H9 (cell line): ENCODE results near the gene E2F7. TPM values are rescaled to one million over a fixed set of nuclear protein-coding genes. Genes with fewer than 3 reads are reported as not detected.

ENCODE experiments used
- DNase-seq: peaks from one replicate; pipeline ENCODE4 v3.0.0-alpha.2; 2017
- H2AFZ ChIP-seq: one replicate; pipeline ENCODE4 v1.6.1; 2013; ENCODE audit warnings: mild to moderate bottlenecking, low read length, control low read depth, moderate library complexity
- H2AK5ac ChIP-seq: 2 replicates; pipeline ENCODE4 v1.6.1; 2013; ENCODE audit warnings: low read length, control low read depth, mixed read lengths; ENCODE audit not compliant: insufficient read length
- H2BK120ac ChIP-seq: one replicate; pipeline ENCODE4 v1.6.1; 2013; ENCODE audit warnings: low read depth, mild to moderate bottlenecking, low read length, control low read depth, inconsistent platforms; ENCODE audit not compliant: poor library complexity, severe bottlenecking
- H2BK12ac ChIP-seq: 2 replicates; pipeline ENCODE4 v1.6.1; 2013; ENCODE audit warnings: low read length, control low read depth, mixed read lengths, low read depth; ENCODE audit not compliant: insufficient read length
- H2BK15ac ChIP-seq: 2 replicates; pipeline ENCODE4 v1.6.1; 2013; ENCODE audit warnings: low read depth, low read length, control low read depth
- H2BK20ac ChIP-seq: one replicate; pipeline ENCODE4 v1.6.1; 2013; ENCODE audit warnings: low read depth, mild to moderate bottlenecking, low read length, control low read depth, inconsistent platforms; ENCODE audit not compliant: poor library complexity, severe bottlenecking
- H2BK5ac ChIP-seq: 2 replicates; pipeline ENCODE4 v1.6.1; 2013; ENCODE audit warnings: low read length, control low read depth, mixed read lengths; ENCODE audit not compliant: insufficient read length
- H3K14ac ChIP-seq: 2 replicates; pipeline ENCODE4 v1.6.1; 2013; ENCODE audit warnings: low read length, control low read depth; ENCODE audit not compliant: insufficient read depth
- H3K18ac ChIP-seq: 2 replicates; pipeline ENCODE4 v1.6.1; 2013; ENCODE audit warnings: low read depth, mild to moderate bottlenecking, mixed read lengths, low read length, control low read depth; ENCODE audit not compliant: insufficient read length
- H3K23ac ChIP-seq: 2 replicates; pipeline ENCODE4 v1.6.1; 2013; ENCODE audit warnings: low read length, control low read depth, mixed read lengths, low read depth; ENCODE audit not compliant: insufficient read length
- H3K23me2 ChIP-seq: 2 replicates; pipeline ENCODE4 v1.6.1; 2013; ENCODE audit warnings: low read depth, mild to moderate bottlenecking, mixed read lengths, low read length, control low read depth; ENCODE audit not compliant: insufficient read length, poor library complexity, severe bottlenecking
- H3K27ac ChIP-seq: 2 replicates; pipeline ENCODE4 v1.5.1; 2013; ENCODE audit warnings: low read length, control low read depth, mixed read lengths, low read depth; ENCODE audit not compliant: insufficient read length
- H3K27me3 ChIP-seq: 2 replicates; pipeline ENCODE4 v1.6.1; 2013; ENCODE audit warnings: low read length, control low read depth, inconsistent platforms; ENCODE audit not compliant: insufficient read depth
- H3K4ac ChIP-seq: 2 replicates; pipeline ENCODE4 v1.6.1; 2013; ENCODE audit warnings: low read depth, mild to moderate bottlenecking, control low read depth, inconsistent platforms, low read length, moderate library complexity
- H3K4me1 ChIP-seq: 2 replicates; pipeline ENCODE4 v1.6.1; 2013; ENCODE audit warnings: low read length, control low read depth, inconsistent platforms; ENCODE audit not compliant: insufficient read depth
- H3K4me2 ChIP-seq: 2 replicates; pipeline ENCODE4 v1.6.1; 2013; ENCODE audit warnings: low read length, control low read depth, mixed read lengths; ENCODE audit not compliant: insufficient read length, insufficient read depth
- H3K56ac ChIP-seq: 2 replicates; pipeline ENCODE4 v1.6.1; 2013; ENCODE audit warnings: low read depth, mild to moderate bottlenecking, mixed read lengths, low read length, control low read depth; ENCODE audit not compliant: insufficient read length
- H3K79me1 ChIP-seq: 2 replicates; pipeline ENCODE4 v1.6.1; 2013; ENCODE audit warnings: low read depth, mild to moderate bottlenecking, moderate library complexity, low read length, control low read depth, inconsistent platforms; ENCODE audit not compliant: insufficient read depth, poor library complexity, severe bottlenecking
- H3K79me2 ChIP-seq: 2 replicates; pipeline ENCODE4 v1.6.1; 2013; ENCODE audit warnings: low read length, control low read depth, inconsistent platforms; ENCODE audit not compliant: insufficient read depth
- H3K9ac ChIP-seq: 2 replicates; pipeline ENCODE4 v1.6.1; 2013; ENCODE audit warnings: low read length, control low read depth, mixed read lengths; ENCODE audit not compliant: insufficient read length; ENCODE audit errors: extremely low read depth
- H3K9me3 ChIP-seq: one replicate; pipeline ENCODE4 v1.6.1; 2013; ENCODE audit warnings: low read depth, low read length, inconsistent platforms; ENCODE audit not compliant: control insufficient read depth
- H3T11ph ChIP-seq: one replicate; pipeline ENCODE4 v1.6.1; 2013; ENCODE audit warnings: mild to moderate bottlenecking, low read length, control low read depth, inconsistent platforms
- H4K20me1 ChIP-seq: one replicate; pipeline ENCODE4 v1.6.1; 2013; ENCODE audit not compliant: control insufficient read depth, insufficient read length, insufficient read depth
- H4K5ac ChIP-seq: 2 replicates; pipeline ENCODE4 v1.6.1; 2013; ENCODE audit warnings: low read depth, mild to moderate bottlenecking, mixed read lengths, low read length, control low read depth; ENCODE audit not compliant: insufficient read length
- H4K8ac ChIP-seq: replicated peaks from 2 replicates; pipeline ENCODE4 v1.6.1; 2013; ENCODE audit warnings: low read length, control low read depth, mixed read lengths, low read depth; ENCODE audit not compliant: insufficient read length
- H4K91ac ChIP-seq: 2 replicates; pipeline ENCODE4 v1.6.1; 2013; ENCODE audit warnings: low read depth, mild to moderate bottlenecking, moderate library complexity, mixed read lengths, low read length, control low read depth; ENCODE audit not compliant: insufficient read length
- H3K27ac Mint-ChIP-seq, 3 experiments: 2 replicates in 2 of 3; 3 replicates in 1 of 3; pipeline ENCODE4 v1.8.0; 2020 to 2021; ENCODE audit warnings: mixed read lengths in 3 of 3, mild to moderate bottlenecking in 1 of 3, moderate library complexity in 1 of 3
- H3K27me3 Mint-ChIP-seq: 2 replicates; pipeline ENCODE4 v1.8.0; 2021; ENCODE audit warnings: low read depth, mild to moderate bottlenecking, moderate library complexity, mixed read lengths
- H3K36me3 Mint-ChIP-seq, 3 experiments: 2 replicates in 2 of 3; 3 replicates in 1 of 3; pipeline ENCODE4 v1.8.0; 2020 to 2021; ENCODE audit warnings: low read depth in 3 of 3, mixed read lengths in 3 of 3; ENCODE audit not compliant: insufficient read depth in 1 of 3
- H3K4me1 Mint-ChIP-seq, 2 experiments: 2 replicates each; pipeline ENCODE4 v1.8.0; 2020; ENCODE audit warnings: mixed read lengths in 2 of 2
- H3K4me3 Mint-ChIP-seq, 2 experiments: 2 replicates in 1 of 2; 3 replicates in 1 of 2; pipeline ENCODE4 v1.8.0; 2020 to 2021; ENCODE audit warnings: mild to moderate bottlenecking in 2 of 2, mixed read lengths in 2 of 2, moderate library complexity in 1 of 2
- H3K9me3 Mint-ChIP-seq, 2 experiments: 2 replicates in 1 of 2; 3 replicates in 1 of 2; pipeline ENCODE4 v1.8.0; 2020; ENCODE audit warnings: mild to moderate bottlenecking in 2 of 2, mixed read lengths in 2 of 2, moderate library complexity in 1 of 2
- WGBS: extraction: QIAGEN DNeasy Blood & Tissue Kit; methylation state at CpG from one replicate; pipeline ENCODE4 v1.1.7; 2013; ENCODE audit warnings: missing lambda C conversion rate, low lambda C conversion rate, mixed read lengths; ENCODE audit not compliant: insufficient read length; ENCODE audit errors: extremely low coverage; 5-methylcytosine and 5-hydroxymethylcytosine counted together
- total RNA-seq: library from RNA; stranded (reverse); gene quantifications from 2 replicates; pipeline ENCODE4 v1.2.1, GENCODE V29; 2021
- TF ChIP-seq, protein P1 (sequence below): fragments of 200-600 bp; sonication (generic); conservative IDR thresholded peaks from 3 replicates; pipeline ENCODE4 v1.8.0; 2021; ENCODE audit warnings: antibody characterized with exemption, mild to moderate bottlenecking

Gene E2F7
- total RNA-seq, 1 experiment from 2014 or later = 24.5 TPM

DNA sequence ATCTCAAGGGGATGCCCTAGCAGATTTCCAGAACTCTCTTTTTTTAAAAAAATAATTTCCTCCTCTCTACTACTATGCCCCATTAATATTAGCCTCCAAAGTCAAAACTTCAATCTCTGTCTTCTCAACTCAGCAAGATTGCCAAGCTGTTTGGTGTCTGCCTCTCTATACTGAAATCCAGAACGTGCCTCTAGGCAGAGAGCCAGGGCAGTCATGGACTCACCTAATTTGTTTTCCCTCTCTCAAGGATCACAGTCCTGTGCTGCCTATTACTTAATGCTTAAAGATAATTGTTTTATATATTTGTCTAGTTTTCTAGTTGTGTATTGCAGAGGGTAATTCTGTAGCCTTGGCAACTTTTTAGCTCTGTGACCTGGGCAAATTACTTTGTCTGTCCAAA is 74.7 kb downstream of the E2F7 start:
- no peaks in the 10 kb centered on the region for H3K9me3 Mint-ChIP-seq
- Histone ChIP-seq H3K9me3 (no peaks in the 10 kb centered on the region), H2BK15ac (no peak overlapping the region), H3T11ph (no peak overlapping the region), H3K4me2 (no peak overlapping the region), H2AFZ (no peak overlapping the region), H3K79me2 (no peaks in the 10 kb centered on the region), H3K4me1 (no peaks in the 10 kb centered on the region), H3K23me2 (no peaks in the 10 kb centered on the region), H3K9ac (no peak overlapping the region), H3K23ac (no peak overlapping the region), H2AK5ac (no peak overlapping the region), H4K8ac (no peak overlapping the region), H2BK120ac (no peak overlapping the region), H3K14ac (no peak overlapping the region), H3K79me1 (no peaks in the 10 kb centered on the region), H4K91ac (no peak overlapping the region), H2BK5ac (no peak overlapping the region), H2BK20ac (no peak overlapping the region), H3K18ac (no peak overlapping the region), H3K27ac (no peak overlapping the region), H3K4ac (no peak overlapping the region), H3K56ac (no peak overlapping the region), H2BK12ac (no peak overlapping the region), H3K27me3 (no peaks in the 10 kb centered on the region), H4K20me1 (no peaks in the 10 kb centered on the region), H4K5ac (no peak overlapping the region)
- H3K36me3 Mint-ChIP-seq = no peaks in the 10 kb centered on the region
- DNase-seq = no peak
- H3K4me1 Mint-ChIP-seq = no peaks in the 10 kb centered on the region
- WGBS = no CpG with 5 or more reads among the region's 1 CpG
- H3K27ac Mint-ChIP-seq = no peak overlapping the region
- TF ChIP-seq, protein P1, sequence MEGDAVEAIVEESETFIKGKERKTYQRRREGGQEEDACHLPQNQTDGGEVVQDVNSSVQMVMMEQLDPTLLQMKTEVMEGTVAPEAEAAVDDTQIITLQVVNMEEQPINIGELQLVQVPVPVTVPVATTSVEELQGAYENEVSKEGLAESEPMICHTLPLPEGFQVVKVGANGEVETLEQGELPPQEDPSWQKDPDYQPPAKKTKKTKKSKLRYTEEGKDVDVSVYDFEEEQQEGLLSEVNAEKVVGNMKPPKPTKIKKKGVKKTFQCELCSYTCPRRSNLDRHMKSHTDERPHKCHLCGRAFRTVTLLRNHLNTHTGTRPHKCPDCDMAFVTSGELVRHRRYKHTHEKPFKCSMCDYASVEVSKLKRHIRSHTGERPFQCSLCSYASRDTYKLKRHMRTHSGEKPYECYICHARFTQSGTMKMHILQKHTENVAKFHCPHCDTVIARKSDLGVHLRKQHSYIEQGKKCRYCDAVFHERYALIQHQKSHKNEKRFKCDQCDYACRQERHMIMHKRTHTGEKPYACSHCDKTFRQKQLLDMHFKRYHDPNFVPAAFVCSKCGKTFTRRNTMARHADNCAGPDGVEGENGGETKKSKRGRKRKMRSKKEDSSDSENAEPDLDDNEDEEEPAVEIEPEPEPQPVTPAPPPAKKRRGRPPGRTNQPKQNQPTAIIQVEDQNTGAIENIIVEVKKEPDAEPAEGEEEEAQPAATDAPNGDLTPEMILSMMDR = no peak
- no peaks in the 10 kb centered on the region for H3K27me3 Mint-ChIP-seq
- no peak overlapping the region for H3K4me3 Mint-ChIP-seq
